ENCODE results near the gene MOXD1. TPM values are rescaled to one million over a fixed set of nuclear protein-coding genes. Genes with fewer than 3 reads are reported as not detected.

MOXD1 gene
- 2.2 TPM for total RNA-seq
- long read RNA-seq, transcript MOXD1-202 (12 exons, 3,059 nt): major isoform, 7 of 8 reads
- long read RNA-seq, partial matches to known transcripts: 0 of 8 reads
- long read RNA-seq, other reads (novel, unspliced or antisense): 1 of 8 reads

DNA sequence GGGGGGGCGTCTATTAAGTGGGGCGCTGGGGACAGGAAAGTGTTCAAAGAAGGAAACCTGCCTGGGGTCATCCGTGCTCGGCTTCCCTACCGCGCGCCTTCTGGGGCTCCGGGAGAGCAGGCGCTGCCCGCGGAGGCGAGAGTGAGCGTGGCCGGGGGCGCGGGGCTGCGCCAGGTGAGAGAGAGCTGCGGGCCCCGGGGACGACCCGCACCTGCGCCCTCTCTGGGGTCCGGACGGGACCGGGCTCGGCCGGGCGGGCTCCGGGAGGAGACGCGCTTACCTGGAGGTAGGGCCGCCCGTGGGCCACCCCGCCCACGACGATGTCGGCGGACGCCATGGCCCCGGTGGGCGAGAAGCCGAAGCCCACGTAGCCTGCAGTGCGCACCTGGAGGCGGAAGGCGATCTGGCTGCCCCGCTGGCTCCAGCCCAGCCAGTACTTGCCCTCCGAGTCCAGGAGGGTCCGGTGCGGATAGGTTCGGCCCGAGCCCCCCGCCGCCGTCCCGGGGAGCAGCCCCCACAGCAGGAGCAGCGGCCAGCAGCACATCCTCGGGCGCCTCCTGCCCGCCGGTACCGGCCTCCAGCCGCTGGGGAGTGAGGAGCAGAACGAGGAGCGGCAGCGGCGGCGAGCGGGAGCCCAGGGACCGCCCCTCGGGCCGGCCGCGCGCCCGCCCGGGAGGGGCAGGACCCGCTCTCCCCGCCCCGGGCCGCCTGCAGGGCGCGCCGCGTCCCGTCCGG is at the start of gene MOXD1:
Gene MOXD1, minus strand, starts transcription at position 593 of the 735 bp plus-strand sequence. Its CDS starts 49 bp downstream, at position 544.
- intact Hi-C loops (cut with DNase I): no loop called here
- DNase-seq (peak; percentile 52), ATAC-seq (ENCODE audit: poor library complexity) (peak; percentile 96)

GRCh38 chr6:132446855-132447241 is 45.6 kb upstream of the MOXD1 start:
- intact Hi-C loops (cut with DNase I): no loop called here
- DNase-seq (no peak), ATAC-seq (ENCODE audit: poor library complexity) (no peak)

DNA sequence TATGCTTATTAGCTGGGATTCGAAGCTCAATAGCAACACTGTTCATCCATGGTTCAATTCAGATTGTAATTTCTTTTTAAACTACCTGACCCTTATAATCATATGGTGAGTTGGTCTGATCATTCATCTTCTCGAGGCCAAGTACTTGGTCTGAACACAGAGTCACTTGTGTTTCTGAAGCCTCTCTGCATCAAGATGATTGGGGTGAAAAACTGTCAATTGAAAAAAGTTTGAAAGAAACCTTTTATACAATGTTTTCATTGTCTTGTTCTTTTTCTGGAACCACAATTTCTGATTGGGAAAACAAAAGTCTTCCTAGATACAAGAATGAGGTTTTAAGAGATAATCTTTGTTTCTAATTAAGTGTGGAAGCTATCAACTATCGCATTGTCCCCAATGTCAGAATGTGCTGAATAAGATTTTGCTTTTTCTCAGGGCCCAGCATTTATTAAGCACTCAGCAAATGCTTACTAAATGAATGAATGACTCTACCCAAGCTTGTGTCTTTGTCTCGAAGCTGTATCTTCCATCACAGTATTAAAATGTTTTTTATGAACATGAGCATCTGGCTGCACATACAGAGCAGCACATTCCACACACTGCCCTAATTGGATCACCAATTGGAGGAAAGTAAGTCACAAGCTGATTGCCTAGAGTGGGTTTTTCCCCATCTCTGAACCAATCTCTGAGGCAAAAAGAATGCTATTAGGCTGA is 45.0 kb upstream of the MOXD1 start:
- DNase-seq (no peak), ATAC-seq (ENCODE audit: poor library complexity) (no peak)
- intact Hi-C loops (cut with DNase I): no loop called here

- DNase-seq (no peak), ATAC-seq (ENCODE audit: poor library complexity) (no peak)
- intact Hi-C loops (cut with DNase I): no loop called here
These were observed 44.1 kb upstream of the MOXD1 start for GRCh38 chr6:132445201-132445951.

DNA sequence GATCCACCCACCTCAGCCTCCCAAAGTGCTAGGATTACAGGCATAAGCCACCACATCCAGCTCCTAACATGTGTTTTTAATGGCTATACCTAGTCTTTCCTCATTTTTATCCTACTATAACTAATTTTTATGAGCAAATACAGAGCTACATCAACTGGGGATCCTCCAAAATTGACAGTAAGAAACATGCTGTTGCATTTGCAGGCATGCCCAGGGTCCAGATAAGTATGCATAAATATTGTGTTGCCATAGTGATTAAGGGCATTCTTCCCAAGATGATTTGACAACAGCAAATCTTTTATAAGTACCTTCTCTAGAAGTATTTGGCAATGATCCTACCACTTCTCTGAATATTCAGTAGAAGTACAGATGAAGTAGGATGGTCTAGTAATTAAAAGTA is 41.9 kb upstream of the MOXD1 start:
- intact Hi-C loops (cut with DNase I): no loop called here
- DNase-seq (no peak), ATAC-seq (ENCODE audit: poor library complexity) (no peak)

GRCh38 chr6:132430110-132430509 is 28.8 kb upstream of the MOXD1 start:
- no peak for ATAC-seq (ENCODE audit: poor library complexity)
- no peak for DNase-seq
- intact Hi-C loops (cut with DNase I): no loop called here

DNA sequence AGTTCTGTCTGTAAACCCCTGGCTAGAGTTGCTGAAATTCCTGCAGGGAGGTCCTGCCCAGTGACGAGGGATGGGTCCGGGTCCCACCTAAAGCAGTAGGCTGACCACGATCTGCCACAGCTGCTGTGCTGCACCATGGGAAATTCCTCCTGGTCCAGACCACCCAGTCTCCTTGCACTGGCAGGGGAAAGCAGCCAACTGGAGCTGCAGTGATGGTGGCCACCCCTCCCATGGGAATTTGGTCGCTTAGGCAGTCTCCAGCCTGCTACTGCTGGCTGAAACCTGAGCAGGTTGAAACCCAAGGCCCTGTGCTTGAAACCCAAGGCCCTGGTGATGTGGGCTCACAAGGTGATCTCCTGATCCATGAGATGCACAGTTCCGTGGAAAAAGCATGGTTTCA is 23.9 kb upstream of the MOXD1 start:
- DNase-seq (no peak), ATAC-seq (ENCODE audit: poor library complexity) (no peak)
- intact Hi-C loops (cut with DNase I): no loop called here

DNA sequence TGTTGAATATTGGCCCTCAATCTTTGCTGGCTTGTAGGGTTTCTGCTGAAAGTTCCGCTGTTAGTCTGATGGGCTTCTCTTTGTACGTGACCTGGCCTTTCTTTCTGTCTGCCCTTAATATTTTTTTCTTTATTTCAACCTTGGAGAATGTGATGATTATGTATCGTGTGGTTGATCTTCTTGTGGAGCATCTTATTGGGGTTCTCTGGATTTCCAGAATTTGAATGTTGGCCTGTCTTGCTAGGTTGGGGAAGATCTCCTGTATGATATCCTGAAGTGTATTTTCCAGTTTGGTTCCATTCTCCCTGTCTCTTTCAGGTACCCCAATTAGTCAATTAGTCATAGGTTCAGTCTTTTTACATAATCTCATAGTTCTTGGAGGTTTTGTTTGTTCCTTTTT is 22.6 kb upstream of the MOXD1 start:
- ATAC-seq (ENCODE audit: poor library complexity): no peak
- DNase-seq: no peak

GRCh38 chr6:132418235-132418965 is 17.1 kb upstream of the MOXD1 start:
- intact Hi-C loops (cut with DNase I): no loop called here
- no peak for DNase-seq
- ATAC-seq (ENCODE audit: poor library complexity): no peak

More for the DNA sequence above, 22.6 kb upstream of the MOXD1 start:
- intact Hi-C loops (cut with DNase I): no loop called here

DNA sequence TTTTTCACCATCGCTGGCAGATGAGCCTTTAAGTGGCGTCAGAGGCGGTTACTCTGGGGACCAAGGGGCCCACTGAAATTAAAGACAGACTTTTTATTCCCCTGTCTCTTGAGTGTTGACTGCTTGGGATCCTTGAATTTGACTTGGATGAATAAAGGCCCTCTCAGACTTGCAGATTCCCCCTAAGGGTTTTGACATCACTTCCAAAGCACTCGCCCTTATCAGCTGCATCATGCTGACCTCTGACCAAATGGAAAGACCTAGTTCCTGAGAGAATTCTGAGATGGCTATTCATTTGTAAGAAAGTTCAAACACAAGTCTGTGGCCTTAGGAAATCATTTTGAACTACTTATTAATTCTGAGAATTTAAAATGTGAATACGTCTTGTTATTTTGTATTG is 13.5 kb upstream of the MOXD1 start:
- intact Hi-C loops (cut with DNase I): no loop called here
- ATAC-seq (ENCODE audit: poor library complexity): peak; percentile 78
- DNase-seq: no peak

DNA sequence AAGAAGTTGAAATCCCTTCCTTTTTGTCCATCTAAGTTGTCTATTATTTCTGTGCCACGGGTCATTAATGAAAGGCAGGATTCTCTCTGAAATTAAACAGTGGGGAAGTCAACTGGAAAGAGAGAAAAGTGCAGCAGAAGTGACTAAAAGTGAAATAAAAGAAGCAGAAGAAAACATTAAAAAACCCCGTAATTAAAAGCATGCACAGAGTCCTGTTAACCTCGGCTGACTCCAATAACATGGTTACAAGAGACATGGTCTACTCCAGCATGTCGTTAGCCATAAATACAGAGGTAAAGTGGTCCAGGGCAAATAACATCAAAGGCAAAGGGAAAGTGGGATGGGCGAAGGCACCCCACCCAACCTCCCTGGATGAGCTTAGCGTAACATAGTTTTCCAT is 13.0 kb upstream of the MOXD1 start:
- DNase-seq (no peak), ATAC-seq (ENCODE audit: poor library complexity) (no peak)
- intact Hi-C loops (cut with DNase I): no loop called here

GRCh38 chr6:132413499-132413802 is 12.2 kb upstream of the MOXD1 start:
- intact Hi-C loops (cut with DNase I): no loop called here
- no peak for DNase-seq
- no peak for ATAC-seq (ENCODE audit: poor library complexity)

- ATAC-seq (ENCODE audit: poor library complexity): no peak
- intact Hi-C loops (cut with DNase I): no loop called here
- DNase-seq: no peak
These were observed 11.6 kb upstream of the MOXD1 start for GRCh38 chr6:132412656-132413498.

- intact Hi-C loops (cut with DNase I): no loop called here
- ATAC-seq (ENCODE audit: poor library complexity) (no peak), DNase-seq (no peak)
These were observed 10.0 kb upstream of the MOXD1 start for GRCh38 chr6:132411296-132411695.

GRCh38 chr6:132410830-132411229 is 9.6 kb upstream of the MOXD1 start:
- no peak for ATAC-seq (ENCODE audit: poor library complexity)
- no peak for DNase-seq
- intact Hi-C loops (cut with DNase I): no loop called here

DNA sequence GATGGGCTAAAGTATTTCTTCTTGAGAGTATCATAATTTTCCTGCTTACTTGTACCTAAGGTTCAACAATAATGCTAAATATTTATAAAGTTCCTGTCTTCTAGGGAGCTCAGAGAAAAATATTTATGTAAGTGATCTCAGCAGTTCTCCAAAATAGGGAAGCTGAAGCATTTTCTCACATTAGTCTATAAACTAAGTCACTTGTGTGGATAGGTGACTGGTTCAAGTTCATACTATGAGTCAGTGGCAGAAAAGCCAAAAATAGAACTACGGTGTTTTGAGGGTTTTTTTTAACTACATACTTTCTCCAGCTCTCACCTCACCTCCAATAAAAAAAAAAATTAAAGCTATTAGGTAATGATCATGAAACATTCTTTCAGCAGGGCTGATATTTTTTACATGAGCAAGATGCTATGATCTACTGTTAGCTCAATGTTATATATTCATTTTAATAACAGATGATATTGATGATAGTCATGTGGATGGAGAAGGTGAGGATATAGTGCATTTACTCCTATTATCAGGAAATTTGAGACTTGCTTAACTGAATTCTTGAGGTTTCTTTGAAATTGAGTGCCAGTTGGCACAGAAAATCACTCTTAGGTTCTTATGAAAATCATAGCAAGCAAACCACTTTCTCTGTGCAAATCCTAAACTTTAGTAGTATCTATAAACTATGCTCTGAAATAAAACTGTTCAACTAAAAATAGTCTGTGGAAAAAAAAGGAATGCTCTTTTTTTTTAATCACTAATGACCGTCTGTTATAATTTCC is 4.1 kb upstream of the MOXD1 start:
- intact Hi-C loops (cut with DNase I): no loop called here
- DNase-seq: no peak

DNA sequence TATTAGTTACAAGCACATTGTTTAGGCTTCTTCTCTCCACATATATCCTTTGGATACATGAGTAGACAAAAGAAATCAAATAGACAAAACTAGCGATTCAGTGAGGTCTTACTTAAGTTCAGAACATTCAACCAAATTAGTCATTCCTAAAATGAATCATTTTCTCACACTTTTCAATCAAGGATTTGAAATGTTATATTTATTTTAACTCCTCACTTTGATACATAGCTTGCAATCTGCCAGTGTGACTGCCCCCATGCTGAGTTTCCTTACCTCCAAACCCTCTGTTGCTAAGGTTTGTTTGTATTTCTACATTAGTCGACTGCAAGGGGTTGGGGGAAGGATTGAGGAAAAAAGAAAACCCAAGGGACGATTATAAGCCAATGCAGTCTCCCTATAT is 3.5 kb upstream of the MOXD1 start:
- ATAC-seq (ENCODE audit: poor library complexity) (no peak), DNase-seq (no peak)
- intact Hi-C loops (cut with DNase I): no loop called here

More for the DNA sequence above, 4.1 kb upstream of the MOXD1 start:
- ATAC-seq (ENCODE audit: poor library complexity): no peak
